ENCODE measurements around the gene HCFC1.

- TF ChIP-seq CTCF (IDR thresholded peaks at IDR 0.05) (peak; percentile 28 to 71 (median 63)), POLR2A (IDR thresholded peaks at IDR 0.05) (no peak)
Measured at GRCh38 chrX:153922932-153923857, 48.4 kb downstream of the HCFC1 start.

All from right lobe of liver (tissue), 4 donors.